ENCODE data around the gene RAB8A. TPM values are rescaled to one million over a fixed set of nuclear protein-coding genes. Genes with fewer than 3 reads are reported as not detected.

RAB8A gene
- total and polyA plus RNA-seq, 4 donors: 38.0 to 52.0 (median 44.3) TPM

DNA sequence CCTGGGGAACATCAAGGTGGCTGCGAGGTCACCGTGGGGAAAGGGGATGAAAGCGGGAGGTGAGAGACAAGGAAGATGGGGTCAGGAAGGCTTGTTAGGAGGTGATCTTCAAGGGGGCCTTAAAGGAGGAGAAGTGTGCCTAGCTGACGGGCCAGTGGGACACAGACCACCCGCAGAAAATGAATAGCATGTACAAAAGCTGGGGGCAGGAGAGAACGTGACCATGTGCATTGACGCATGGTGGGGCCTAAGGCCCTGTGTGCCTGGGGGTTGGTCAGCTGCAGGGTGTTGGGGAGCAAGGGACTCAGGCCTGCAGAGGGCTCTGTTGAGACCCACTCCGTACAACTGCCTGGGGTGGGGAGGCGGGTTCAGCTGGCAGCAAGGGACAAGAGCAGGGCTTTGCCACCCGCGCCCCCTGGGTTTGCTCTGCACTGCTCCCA is 5.9 kb downstream of the RAB8A start:
- Histone ChIP-seq H3K36me3 (ENCODE audit: control insufficient read depth in 4 of 4, insufficient read depth in 3 of 4, low read depth in 1 of 4, low read length in 3 of 4) (peaks cover 9 to 19% (median 19%) of the 10 kb centered on the region in 4 donors), H3K4me1 (ENCODE audit: control insufficient read depth in 4 of 4, insufficient read depth in 4 of 4, low read length in 3 of 4) (peaks cover 2 to 49% (median 32%) of the 10 kb centered on the region in 4 donors), H3K27ac (ENCODE audit: low read depth in 1 of 2, low read length in 2 of 2) (peak overlapping the region in 1 of 2 donors; percentile 39), H3K9me3 (ENCODE audit: control insufficient read depth in 4 of 4, low read length in 3 of 4) (no peaks in the 10 kb centered on the region), H3K4me3 (ENCODE audit: low read depth in 1 of 3, low read length in 3 of 3) (no peak overlapping the region), H3K9ac (ENCODE audit: low read depth in 1 of 2, low read length in 2 of 2) (no peak overlapping the region), H3K27me3 (ENCODE audit: control insufficient read depth in 4 of 4, insufficient read depth in 4 of 4, low read length in 3 of 4) (no peaks in the 10 kb centered on the region)
- WGBS: 89% methylated on average over 11 of the region's 11 CpGs
- DNase-seq (ENCODE audit: low spot score): no peak
- TF ChIP-seq MAX (IDR thresholded peaks at IDR 0.05) (no peak), SP1 (IDR thresholded peaks at IDR 0.05) (no peak), FOXA2 (IDR thresholded peaks at IDR 0.05) (no peak), ZBTB33 (IDR thresholded peaks at IDR 0.05) (no peak), GABPA (IDR thresholded peaks at IDR 0.05 in 1 of 2, conservative IDR thresholded peaks at IDR 0.05 in 1 of 2) (no peak), HNF4G (IDR thresholded peaks at IDR 0.05) (no peak), HNF4A (conservative IDR thresholded peaks at IDR 0.05) (no peak), FOXA1 (IDR thresholded peaks at IDR 0.05) (no peak), NR2F2 (IDR thresholded peaks at IDR 0.05) (no peak), JUND (IDR thresholded peaks at IDR 0.05) (no peak), CTCF (IDR thresholded peaks at IDR 0.05; ENCODE audit: low read depth, low read length, missing input control) (no peak), RXRA (IDR thresholded peaks at IDR 0.05) (no peak), RAD21 (IDR thresholded peaks at IDR 0.05) (no peak), YY1 (IDR thresholded peaks at IDR 0.05) (no peak), ATF3 (IDR thresholded peaks at IDR 0.05) (no peak), EGR1 (IDR thresholded peaks at IDR 0.05; ENCODE audit: low read depth in 2 of 2) (no peak), TAF1 (conservative IDR thresholded peaks at IDR 0.05) (no peak)
- TF ChIP-seq, protein P1, sequence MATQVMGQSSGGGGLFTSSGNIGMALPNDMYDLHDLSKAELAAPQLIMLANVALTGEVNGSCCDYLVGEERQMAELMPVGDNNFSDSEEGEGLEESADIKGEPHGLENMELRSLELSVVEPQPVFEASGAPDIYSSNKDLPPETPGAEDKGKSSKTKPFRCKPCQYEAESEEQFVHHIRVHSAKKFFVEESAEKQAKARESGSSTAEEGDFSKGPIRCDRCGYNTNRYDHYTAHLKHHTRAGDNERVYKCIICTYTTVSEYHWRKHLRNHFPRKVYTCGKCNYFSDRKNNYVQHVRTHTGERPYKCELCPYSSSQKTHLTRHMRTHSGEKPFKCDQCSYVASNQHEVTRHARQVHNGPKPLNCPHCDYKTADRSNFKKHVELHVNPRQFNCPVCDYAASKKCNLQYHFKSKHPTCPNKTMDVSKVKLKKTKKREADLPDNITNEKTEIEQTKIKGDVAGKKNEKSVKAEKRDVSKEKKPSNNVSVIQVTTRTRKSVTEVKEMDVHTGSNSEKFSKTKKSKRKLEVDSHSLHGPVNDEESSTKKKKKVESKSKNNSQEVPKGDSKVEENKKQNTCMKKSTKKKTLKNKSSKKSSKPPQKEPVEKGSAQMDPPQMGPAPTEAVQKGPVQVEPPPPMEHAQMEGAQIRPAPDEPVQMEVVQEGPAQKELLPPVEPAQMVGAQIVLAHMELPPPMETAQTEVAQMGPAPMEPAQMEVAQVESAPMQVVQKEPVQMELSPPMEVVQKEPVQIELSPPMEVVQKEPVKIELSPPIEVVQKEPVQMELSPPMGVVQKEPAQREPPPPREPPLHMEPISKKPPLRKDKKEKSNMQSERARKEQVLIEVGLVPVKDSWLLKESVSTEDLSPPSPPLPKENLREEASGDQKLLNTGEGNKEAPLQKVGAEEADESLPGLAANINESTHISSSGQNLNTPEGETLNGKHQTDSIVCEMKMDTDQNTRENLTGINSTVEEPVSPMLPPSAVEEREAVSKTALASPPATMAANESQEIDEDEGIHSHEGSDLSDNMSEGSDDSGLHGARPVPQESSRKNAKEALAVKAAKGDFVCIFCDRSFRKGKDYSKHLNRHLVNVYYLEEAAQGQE (IDR thresholded peaks at IDR 0.05): no peak
